ENCODE results near the gene MGST2.

- TF ChIP-seq, protein P1, sequence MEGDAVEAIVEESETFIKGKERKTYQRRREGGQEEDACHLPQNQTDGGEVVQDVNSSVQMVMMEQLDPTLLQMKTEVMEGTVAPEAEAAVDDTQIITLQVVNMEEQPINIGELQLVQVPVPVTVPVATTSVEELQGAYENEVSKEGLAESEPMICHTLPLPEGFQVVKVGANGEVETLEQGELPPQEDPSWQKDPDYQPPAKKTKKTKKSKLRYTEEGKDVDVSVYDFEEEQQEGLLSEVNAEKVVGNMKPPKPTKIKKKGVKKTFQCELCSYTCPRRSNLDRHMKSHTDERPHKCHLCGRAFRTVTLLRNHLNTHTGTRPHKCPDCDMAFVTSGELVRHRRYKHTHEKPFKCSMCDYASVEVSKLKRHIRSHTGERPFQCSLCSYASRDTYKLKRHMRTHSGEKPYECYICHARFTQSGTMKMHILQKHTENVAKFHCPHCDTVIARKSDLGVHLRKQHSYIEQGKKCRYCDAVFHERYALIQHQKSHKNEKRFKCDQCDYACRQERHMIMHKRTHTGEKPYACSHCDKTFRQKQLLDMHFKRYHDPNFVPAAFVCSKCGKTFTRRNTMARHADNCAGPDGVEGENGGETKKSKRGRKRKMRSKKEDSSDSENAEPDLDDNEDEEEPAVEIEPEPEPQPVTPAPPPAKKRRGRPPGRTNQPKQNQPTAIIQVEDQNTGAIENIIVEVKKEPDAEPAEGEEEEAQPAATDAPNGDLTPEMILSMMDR (conservative IDR thresholded peaks at IDR 0.05; ENCODE audit: low read depth in 2 of 2) = no peak
- TF ChIP-seq EZH2 (IDR thresholded peaks at IDR 0.05; ENCODE audit: low read depth, unreplicated experiment) = no peak
- TF ChIP-seq EZH2phosphoT487 (IDR thresholded peaks at IDR 0.05; ENCODE audit: unreplicated experiment) = no peak
- no peak for TF ChIP-seq REST (IDR thresholded peaks at IDR 0.05; ENCODE audit: unreplicated experiment)
These were observed 20.5 kb downstream of the MGST2 start for GRCh38 chr4:139686130-139686529.

Measured in GM23338 (cell line).